ENCODE data around the gene FNBP1. TPM values are rescaled to one million over a fixed set of nuclear protein-coding genes. Genes with fewer than 3 reads are reported as not detected.

FNBP1 gene
- total RNA-seq, 1 experiment from 2014 or later, result 43.6 TPM

DNA sequence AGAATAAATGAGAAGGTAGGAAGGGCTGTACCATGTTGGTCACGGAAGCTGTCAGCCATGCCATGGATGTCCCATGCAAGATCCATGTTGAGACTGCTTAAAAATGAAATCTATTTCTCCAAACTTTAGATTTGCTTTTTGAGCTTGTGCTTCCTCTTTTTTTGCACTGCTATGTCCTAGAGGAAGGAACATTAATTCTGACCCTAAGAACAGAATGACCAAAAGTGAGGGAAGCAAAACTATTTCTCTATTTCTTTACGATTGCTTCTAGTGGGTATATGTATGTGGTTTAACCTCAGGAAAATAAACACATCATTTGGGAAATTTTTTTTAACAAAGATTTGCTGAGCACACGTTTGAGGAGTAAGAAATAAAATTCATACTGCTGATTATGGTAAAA, 123.1 kb downstream of the FNBP1 start:
- Mint-ChIP-seq H3K4me3 (no peak overlapping the region), H3K27ac (no peak overlapping the region), H3K27me3 (ENCODE audit: low read depth) (no peaks in the 10 kb centered on the region), H3K36me3 (no peaks in the 10 kb centered on the region), H3K4me1 (no peaks in the 10 kb centered on the region), H3K9me3 (no peaks in the 10 kb centered on the region)
- TF ChIP-seq, protein P1, sequence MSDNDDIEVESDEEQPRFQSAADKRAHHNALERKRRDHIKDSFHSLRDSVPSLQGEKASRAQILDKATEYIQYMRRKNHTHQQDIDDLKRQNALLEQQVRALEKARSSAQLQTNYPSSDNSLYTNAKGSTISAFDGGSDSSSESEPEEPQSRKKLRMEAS (CRISPR knock-in tag; IDR thresholded peaks at IDR 0.05), result no peak
- TF ChIP-seq ZNF423 (CRISPR knock-in tag; IDR thresholded peaks at IDR 0.05) (no peak), NR2C2 (CRISPR knock-in tag; IDR thresholded peaks at IDR 0.05) (no peak), ZBTB43 (CRISPR knock-in tag; IDR thresholded peaks at IDR 0.05) (no peak), PRRX2 (CRISPR knock-in tag; IDR thresholded peaks at IDR 0.05) (no peak), NFE2L1 (CRISPR knock-in tag; IDR thresholded peaks at IDR 0.05) (no peak), ZNF416 (CRISPR knock-in tag; IDR thresholded peaks at IDR 0.05) (no peak), ETV6 (CRISPR knock-in tag; IDR thresholded peaks at IDR 0.05) (no peak), ATF2 (CRISPR knock-in tag; IDR thresholded peaks at IDR 0.05; ENCODE audit: borderline replicate concordance, low read depth) (no peak), GTF2I (CRISPR knock-in tag; conservative IDR thresholded peaks at IDR 0.05) (no peak)
- DNase-seq (ENCODE audit: low spot score) (no peak), ATAC-seq (no peak)
- ChIA-PET CTCF (no interaction called here), POLR2A (no interaction called here)

GRCh38 chr9:129919277-129919676, 123.7 kb downstream of the FNBP1 start:
- TF ChIP-seq NR3C1 (CRISPR knock-in tag; conservative IDR thresholded peaks at IDR 0.05; ENCODE audit: low read depth) (no peak), NFE2L1 (CRISPR knock-in tag; IDR thresholded peaks at IDR 0.05) (no peak), ZBTB21 (CRISPR knock-in tag; IDR thresholded peaks at IDR 0.05; ENCODE audit: borderline replicate concordance) (no peak), E2F4 (CRISPR knock-in tag; IDR thresholded peaks at IDR 0.05; ENCODE audit: borderline replicate concordance, low read depth) (no peak), SMAD3 (CRISPR knock-in tag; IDR thresholded peaks at IDR 0.05; ENCODE audit: borderline replicate concordance) (no peak)
- TF ChIP-seq, protein P2, sequence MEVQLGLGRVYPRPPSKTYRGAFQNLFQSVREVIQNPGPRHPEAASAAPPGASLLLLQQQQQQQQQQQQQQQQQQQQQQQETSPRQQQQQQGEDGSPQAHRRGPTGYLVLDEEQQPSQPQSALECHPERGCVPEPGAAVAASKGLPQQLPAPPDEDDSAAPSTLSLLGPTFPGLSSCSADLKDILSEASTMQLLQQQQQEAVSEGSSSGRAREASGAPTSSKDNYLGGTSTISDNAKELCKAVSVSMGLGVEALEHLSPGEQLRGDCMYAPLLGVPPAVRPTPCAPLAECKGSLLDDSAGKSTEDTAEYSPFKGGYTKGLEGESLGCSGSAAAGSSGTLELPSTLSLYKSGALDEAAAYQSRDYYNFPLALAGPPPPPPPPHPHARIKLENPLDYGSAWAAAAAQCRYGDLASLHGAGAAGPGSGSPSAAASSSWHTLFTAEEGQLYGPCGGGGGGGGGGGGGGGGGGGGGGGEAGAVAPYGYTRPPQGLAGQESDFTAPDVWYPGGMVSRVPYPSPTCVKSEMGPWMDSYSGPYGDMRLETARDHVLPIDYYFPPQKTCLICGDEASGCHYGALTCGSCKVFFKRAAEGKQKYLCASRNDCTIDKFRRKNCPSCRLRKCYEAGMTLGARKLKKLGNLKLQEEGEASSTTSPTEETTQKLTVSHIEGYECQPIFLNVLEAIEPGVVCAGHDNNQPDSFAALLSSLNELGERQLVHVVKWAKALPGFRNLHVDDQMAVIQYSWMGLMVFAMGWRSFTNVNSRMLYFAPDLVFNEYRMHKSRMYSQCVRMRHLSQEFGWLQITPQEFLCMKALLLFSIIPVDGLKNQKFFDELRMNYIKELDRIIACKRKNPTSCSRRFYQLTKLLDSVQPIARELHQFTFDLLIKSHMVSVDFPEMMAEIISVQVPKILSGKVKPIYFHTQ (CRISPR knock-in tag; IDR thresholded peaks at IDR 0.05), result no peak
- TF ChIP-seq, protein P3, sequence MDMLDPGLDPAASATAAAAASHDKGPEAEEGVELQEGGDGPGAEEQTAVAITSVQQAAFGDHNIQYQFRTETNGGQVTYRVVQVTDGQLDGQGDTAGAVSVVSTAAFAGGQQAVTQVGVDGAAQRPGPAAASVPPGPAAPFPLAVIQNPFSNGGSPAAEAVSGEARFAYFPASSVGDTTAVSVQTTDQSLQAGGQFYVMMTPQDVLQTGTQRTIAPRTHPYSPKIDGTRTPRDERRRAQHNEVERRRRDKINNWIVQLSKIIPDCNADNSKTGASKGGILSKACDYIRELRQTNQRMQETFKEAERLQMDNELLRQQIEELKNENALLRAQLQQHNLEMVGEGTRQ (CRISPR knock-in tag; IDR thresholded peaks at IDR 0.05), result no peak
- POLR2A ChIA-PET, result no interaction called here
- H3K27ac Mint-ChIP-seq, result no peak overlapping the region
- no peak for ATAC-seq
- CTCF ChIA-PET, result no interaction called here
- H3K36me3 Mint-ChIP-seq, result no peaks in the 10 kb centered on the region
- no peaks in the 10 kb centered on the region for H3K27me3 Mint-ChIP-seq (ENCODE audit: low read depth)
- H3K9me3 Mint-ChIP-seq, result no peaks in the 10 kb centered on the region
- H3K4me3 Mint-ChIP-seq, result no peak overlapping the region
- no peaks in the 10 kb centered on the region for H3K4me1 Mint-ChIP-seq
- DNase-seq (ENCODE audit: low spot score), result no peak
